Activated effector memory CD4-positive, alpha-beta T cell treated with anti-CD3 and anti-CD28 coated beads, Interleukin-2, amount 50 U/mL, for 16 hours (primary cell): ENCODE measurements around the gene TMPRSS5.

Source experiments
- DNase-seq: peaks from one replicate; pipeline ENCODE4 v3.0.0-alpha.2; 2020

Gene TMPRSS5

GRCh38 chr11:113666584-113666983 lies 39.5 kb downstream of the TMPRSS5 start:
- DNase-seq: no peak

- DNase-seq: no peak
Observed at GRCh38 chr11:113664981-113665710, 41.0 kb downstream of the TMPRSS5 start.

- no peak for DNase-seq
Observed at GRCh38 chr11:113664069-113664980, 41.8 kb downstream of the TMPRSS5 start.

GRCh38 chr11:113663567-113663966 lies 42.5 kb downstream of the TMPRSS5 start:
- no peak for DNase-seq

- DNase-seq: no peak
Observed at GRCh38 chr11:113655771-113656170, 50.3 kb downstream of the TMPRSS5 start.

- no peak for DNase-seq
Observed at GRCh38 chr11:113651023-113651422, 55.1 kb downstream of the TMPRSS5 start.

GRCh38 chr11:113649311-113649710 lies 56.8 kb downstream of the TMPRSS5 start:
- no peak for DNase-seq

- no peak for DNase-seq
Observed at GRCh38 chr11:113647856-113648255, 58.3 kb downstream of the TMPRSS5 start.

- no peak for DNase-seq
Observed at GRCh38 chr11:113647108-113647507, 59.0 kb downstream of the TMPRSS5 start.

- no peak for DNase-seq
Observed at GRCh38 chr11:113645593-113646349, 60.3 kb downstream of the TMPRSS5 start.

- no peak for DNase-seq
Observed at GRCh38 chr11:113644605-113645004, 61.5 kb downstream of the TMPRSS5 start.

GRCh38 chr11:113643701-113644100 lies 62.4 kb downstream of the TMPRSS5 start:
- no peak for DNase-seq

- DNase-seq: no peak
Observed at GRCh38 chr11:113643006-113643585, 63.0 kb downstream of the TMPRSS5 start.

GRCh38 chr11:113642090-113642489 lies 64.0 kb downstream of the TMPRSS5 start:
- DNase-seq: no peak

GRCh38 chr11:113638376-113638775 lies 67.7 kb downstream of the TMPRSS5 start:
- no peak for DNase-seq

- no peak for DNase-seq
Observed at GRCh38 chr11:113637636-113638035, 68.5 kb downstream of the TMPRSS5 start.
